ENCODE data around the gene AHDC1. TPM values are rescaled to one million over a fixed set of nuclear protein-coding genes. Genes with fewer than 3 reads are reported as not detected.

The AHDC1 gene
- total and polyA plus RNA-seq, 2 donors (not counting 3 experiments of a cell fraction or from before 2014, with no cell fraction given): 7.0 to 32.1 TPM

- no peak overlapping the region for H3K4me3 ChIP-seq (replicated peaks in 1 of 3; ENCODE audit: insufficient read depth in 1 of 3, low read depth in 1 of 3, low read length in 3 of 3)
- no peak overlapping the region for H3K4me2 ChIP-seq (ENCODE audit: insufficient read depth, low read length)
- BruUV-seq (replicated peaks): no TSS peak
- dilution Hi-C loops (cut with MboI; ENCODE audit: extremely low pct_ligation_motif_present, low sequenced_read_pairs) (no loop called here), intact Hi-C loops (cut with micrococcal nuclease) (no loop called here)
- DNase-seq (ENCODE audit: low read depth, low spot score) (no peak), FAIRE-seq (no peak)
- no peaks in the 10 kb centered on the region for H3K79me2 ChIP-seq (ENCODE audit: control insufficient read depth, insufficient read depth, low read length)
- no peaks in the 10 kb centered on the region for H3K9me3 ChIP-seq (replicated peaks; ENCODE audit: control insufficient read depth, insufficient read depth, low read length)
- H2AFZ ChIP-seq (ENCODE audit: low read depth, low read length): no peak overlapping the region
- ChIA-PET CTCF (interaction anchor here (0.9 to 1.3 kb wide), 3 partner anchors 16 to 40 kb away, joined by 3 to 5 read pairs (median 4); no protein-coding TSS in a partner anchor), POLR2A (no interaction called here)
- no peaks in the 10 kb centered on the region for H3K27me3 ChIP-seq (ENCODE audit: control insufficient read depth in 2 of 2, insufficient read depth in 2 of 2, low read length in 2 of 2)
- H3K4me1 ChIP-seq (ENCODE audit: control insufficient read depth, extremely low read depth, insufficient read depth, low read length): no peaks in the 10 kb centered on the region
- no peak overlapping the region for H3K27ac ChIP-seq (ENCODE audit: insufficient read depth, low read depth, low read length)
- no peaks in the 10 kb centered on the region for H3K36me3 ChIP-seq (ENCODE audit: control insufficient read depth in 2 of 2, extremely low read depth in 1 of 2, insufficient read depth in 2 of 2, low read length in 2 of 2)
- H4K20me1 ChIP-seq (replicated peaks; ENCODE audit: control insufficient read depth, extremely low read depth, insufficient read depth, low read length): no peaks in the 10 kb centered on the region
- no peak for TF ChIP-seq EZH2 (IDR thresholded peaks at IDR 0.05; ENCODE audit: borderline replicate concordance, low read depth, low read length, severe bottlenecking)
- H3K9ac ChIP-seq (replicated peaks; ENCODE audit: extremely low read depth, insufficient read depth, low read length): no peak overlapping the region
- H3K9me1 ChIP-seq (replicated peaks; ENCODE audit: control insufficient read depth, extremely low read depth, insufficient read depth, low read length): no peaks in the 10 kb centered on the region
Observed at GRCh38 chr1:27646676-27647075, 42.7 kb upstream of the AHDC1 start.

GRCh38 chr1:27645071-27645415 lies 41.1 kb upstream of the AHDC1 start:
- Histone ChIP-seq H2AFZ (ENCODE audit: low read depth, low read length) (no peak overlapping the region), H3K4me1 (ENCODE audit: control insufficient read depth, extremely low read depth, insufficient read depth, low read length) (no peaks in the 10 kb centered on the region), H3K79me2 (ENCODE audit: control insufficient read depth, insufficient read depth, low read length) (no peaks in the 10 kb centered on the region), H3K9ac (replicated peaks; ENCODE audit: extremely low read depth, insufficient read depth, low read length) (no peak overlapping the region), H4K20me1 (replicated peaks; ENCODE audit: control insufficient read depth, extremely low read depth, insufficient read depth, low read length) (no peaks in the 10 kb centered on the region), H3K27me3 (ENCODE audit: control insufficient read depth in 2 of 2, insufficient read depth in 2 of 2, low read length in 2 of 2) (no peaks in the 10 kb centered on the region), H3K9me3 (replicated peaks; ENCODE audit: control insufficient read depth, insufficient read depth, low read length) (no peaks in the 10 kb centered on the region), H3K27ac (ENCODE audit: insufficient read depth, low read depth, low read length) (no peak overlapping the region), H3K9me1 (replicated peaks; ENCODE audit: control insufficient read depth, extremely low read depth, insufficient read depth, low read length) (no peaks in the 10 kb centered on the region), H3K4me3 (replicated peaks in 1 of 3; ENCODE audit: insufficient read depth in 1 of 3, low read depth in 1 of 3, low read length in 3 of 3) (no peak overlapping the region), H3K4me2 (ENCODE audit: insufficient read depth, low read length) (no peak overlapping the region), H3K36me3 (ENCODE audit: control insufficient read depth in 2 of 2, extremely low read depth in 1 of 2, insufficient read depth in 2 of 2, low read length in 2 of 2) (no peaks in the 10 kb centered on the region)
- FAIRE-seq: no peak
- POLR2A ChIA-PET: no interaction called here
- CTCF ChIA-PET: interaction anchor here (0.9 to 2.8 kb wide), 2 partner anchors 18 to 27 kb away, joined by 5 to 7 read pairs; partner anchors contain the start of gene IFI6
- no peak for TF ChIP-seq MAX (IDR thresholded peaks at IDR 0.05; ENCODE audit: insufficient read depth, insufficient read length)
- TF ChIP-seq POLR2AphosphoS5 (IDR thresholded peaks at IDR 0.05; ENCODE audit: insufficient read depth, low read depth, low read length): no peak
- TF ChIP-seq EZH2 (IDR thresholded peaks at IDR 0.05; ENCODE audit: borderline replicate concordance, low read depth, low read length, severe bottlenecking): no peak
- TF ChIP-seq POLR2A (IDR thresholded peaks at IDR 0.05; ENCODE audit: low read depth, low read length): no peak
- no peak for TF ChIP-seq FOS (IDR thresholded peaks at IDR 0.05; ENCODE audit: borderline replicate concordance, insufficient read depth, low read length)
- TF ChIP-seq GATA2 (IDR thresholded peaks at IDR 0.05; ENCODE audit: insufficient read depth, insufficient read length, low read depth, low read length): no peak
- no peak for TF ChIP-seq CTCF (IDR thresholded peaks at IDR 0.05; ENCODE audit: extremely low read depth in 1 of 2, insufficient read depth in 1 of 2, low read depth in 1 of 2, low read length in 2 of 2)
- no peak for TF ChIP-seq JUN (IDR thresholded peaks at IDR 0.05; ENCODE audit: borderline replicate concordance, insufficient read depth, insufficient read length, low read depth)
- TF ChIP-seq MYC (IDR thresholded peaks at IDR 0.05; ENCODE audit: low read depth, low read length): no peak
- BruUV-seq (replicated peaks): no TSS peak
- no peak for DNase-seq (ENCODE audit: low read depth, low spot score)
- intact Hi-C loops (cut with micrococcal nuclease): no loop called here
- dilution Hi-C loops (cut with MboI; ENCODE audit: extremely low pct_ligation_motif_present, low sequenced_read_pairs): no loop called here
